Measurements from ENCODE around the gene DMWD. TPM values are rescaled to one million over a fixed set of nuclear protein-coding genes. Genes with fewer than 3 reads are reported as not detected.

Gene DMWD
- total and polyA plus RNA-seq, 2 of the 4 experiments (the other 2 are of a cell fraction) = 9.7 to 28.5 TPM

- H2AFZ ChIP-seq (replicated peaks; ENCODE audit: low read length, poor library complexity) = peak overlapping the region; percentile 94
Measured at GRCh38 chr19:45768655-45768983, 24.0 kb downstream of the DMWD start.

More at GRCh38 chr19:45768655-45768983, 24.0 kb downstream of the DMWD start:
- H2BK15ac ChIP-seq (ENCODE audit: low read depth, low read length) = no peak overlapping the region; the same call in 2 of the 3 replicates
- H3K14ac ChIP-seq (replicated peaks; ENCODE audit: low read depth, low read length) = peak overlapping the region; percentile 65
- 0% methylated on average over 13 of the region's 33 CpGs; no CpG with 5 or more reads in 1 of the 2 experiments for WGBS, 2 experiments (ENCODE audit: extremely low coverage in 2 of 2, insufficient read length in 1 of 2)
- H2BK20ac ChIP-seq (ENCODE audit: low read depth, low read length) = no peak overlapping the region
- in situ Hi-C loops (cut with MboI; ENCODE audit: low sequenced_read_pairs) (no loop called here), intact Hi-C loops (cut with micrococcal nuclease) (loop anchor here (2.0 kb wide), 1 partner anchor 76 kb away; the partner anchor contains the start of gene QPCTL), dilution Hi-C loops (cut with HindIII; ENCODE audit: low sequenced_read_pairs, unreplicated experiment) (no loop called here)
- H2BK120ac ChIP-seq (ENCODE audit: low read depth, low read length) = peak overlapping the region; percentile 63
- H3K56ac ChIP-seq (ENCODE audit: extremely low read depth, insufficient read depth, low read length) = peak overlapping the region; percentile 74
- H2AK9ac ChIP-seq (replicated peaks; ENCODE audit: low read depth, low read length, poor library complexity) = peak overlapping the region; percentile 98
- H4K20me1 ChIP-seq (ENCODE audit: insufficient read depth, low read length) = peaks cover 12% of the 10 kb centered on the region
- DNase-seq (peak; percentile 41), ATAC-seq (ENCODE audit: low read depth) (no peak)
- POLR2A ChIA-PET (ENCODE audit: unreplicated experiment) = interaction anchor here (0.8 to 1.2 kb wide), 4 partner anchors 24 to 76 kb away, joined by 3 to 6 read pairs (median 5); partner anchors contain the start of genes DMWD, QPCTL and SNRPD2
- H3K9me3 ChIP-seq (ENCODE audit: control insufficient read depth, insufficient read depth, low read length) = no peaks in the 10 kb centered on the region
- CTCF ChIA-PET = interaction anchor here (1.3 to 3.0 kb wide), 2 partner anchors 31 to 49 kb away, joined by 4 to 24 read pairs; no protein-coding TSS in a partner anchor
- peak overlapping the region; percentile 62 for H3K4me3 ChIP-seq (ENCODE audit: insufficient read depth, low read depth, low read length)
- H3K36me3 ChIP-seq (ENCODE audit: control insufficient read depth, insufficient read depth, low read length) = peaks cover 8% of the 10 kb centered on the region; the same call in 1 of the 2 replicates
- no peaks in the 10 kb centered on the region for H3K27me3 ChIP-seq (ENCODE audit: control insufficient read depth, insufficient read depth, low read length)
- no peaks in the 10 kb centered on the region; the same call in 1 of the 2 replicates for H3K9me1 ChIP-seq (ENCODE audit: insufficient read depth, low read length)
- H3K4ac ChIP-seq (ENCODE audit: low read depth, low read length) = peak overlapping the region; percentile 89
- H3K23ac ChIP-seq (ENCODE audit: low read depth, low read length) = peak overlapping the region; percentile 57
- peak overlapping the region; percentile 97 for H2BK5ac ChIP-seq (ENCODE audit: low read depth, low read length, poor library complexity, severe bottlenecking)
- peak overlapping the region; percentile 92 for H4K91ac ChIP-seq (ENCODE audit: insufficient read depth, low read depth, low read length)
- H3K9ac ChIP-seq (ENCODE audit: low read depth, low read length) = peak overlapping the region; percentile 94
- peak overlapping the region; percentile 15 to 82; a peak in 3 of 4 replicates for H4K8ac ChIP-seq (ENCODE audit: low read depth in 2 of 2, low read length in 2 of 2)
- H3K79me1 ChIP-seq (ENCODE audit: low read depth in 1 of 2, low read length in 2 of 2) = peaks cover 4 to 20% of the 10 kb centered on the region in 2 experiments; a peak in 1 of 4 replicates
- H2AK5ac ChIP-seq (ENCODE audit: low read depth, low read length) = peak overlapping the region; percentile 73
- peaks cover 22% of the 10 kb centered on the region for H3K4me1 ChIP-seq (ENCODE audit: control insufficient read depth, insufficient read depth, low read length)
- no TSS peak for BruUV-seq (replicated peaks)
- peak overlapping the region; percentile 87 for H3K4me2 ChIP-seq (ENCODE audit: low read depth, low read length)
- H3K27ac ChIP-seq (ENCODE audit: insufficient read depth, low read length) = peak overlapping the region; percentile 98
- H4K5ac ChIP-seq (ENCODE audit: low read depth, low read length) = peak overlapping the region; percentile 78
- no peak for TF ChIP-seq ELK1 (IDR thresholded peaks at IDR 0.05; ENCODE audit: borderline replicate concordance, low read depth, low read length)
- TF ChIP-seq MAZ (IDR thresholded peaks at IDR 0.05; ENCODE audit: borderline replicate concordance, low read depth, low read length) = no peak
- TF ChIP-seq, protein P1, sequence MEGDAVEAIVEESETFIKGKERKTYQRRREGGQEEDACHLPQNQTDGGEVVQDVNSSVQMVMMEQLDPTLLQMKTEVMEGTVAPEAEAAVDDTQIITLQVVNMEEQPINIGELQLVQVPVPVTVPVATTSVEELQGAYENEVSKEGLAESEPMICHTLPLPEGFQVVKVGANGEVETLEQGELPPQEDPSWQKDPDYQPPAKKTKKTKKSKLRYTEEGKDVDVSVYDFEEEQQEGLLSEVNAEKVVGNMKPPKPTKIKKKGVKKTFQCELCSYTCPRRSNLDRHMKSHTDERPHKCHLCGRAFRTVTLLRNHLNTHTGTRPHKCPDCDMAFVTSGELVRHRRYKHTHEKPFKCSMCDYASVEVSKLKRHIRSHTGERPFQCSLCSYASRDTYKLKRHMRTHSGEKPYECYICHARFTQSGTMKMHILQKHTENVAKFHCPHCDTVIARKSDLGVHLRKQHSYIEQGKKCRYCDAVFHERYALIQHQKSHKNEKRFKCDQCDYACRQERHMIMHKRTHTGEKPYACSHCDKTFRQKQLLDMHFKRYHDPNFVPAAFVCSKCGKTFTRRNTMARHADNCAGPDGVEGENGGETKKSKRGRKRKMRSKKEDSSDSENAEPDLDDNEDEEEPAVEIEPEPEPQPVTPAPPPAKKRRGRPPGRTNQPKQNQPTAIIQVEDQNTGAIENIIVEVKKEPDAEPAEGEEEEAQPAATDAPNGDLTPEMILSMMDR (conservative IDR thresholded peaks at IDR 0.05; ENCODE audit: low read depth, low read length) = no peak
- TF ChIP-seq MAFK (IDR thresholded peaks at IDR 0.05; ENCODE audit: low read depth, low read length) = no peak
- TF ChIP-seq, protein P2, sequence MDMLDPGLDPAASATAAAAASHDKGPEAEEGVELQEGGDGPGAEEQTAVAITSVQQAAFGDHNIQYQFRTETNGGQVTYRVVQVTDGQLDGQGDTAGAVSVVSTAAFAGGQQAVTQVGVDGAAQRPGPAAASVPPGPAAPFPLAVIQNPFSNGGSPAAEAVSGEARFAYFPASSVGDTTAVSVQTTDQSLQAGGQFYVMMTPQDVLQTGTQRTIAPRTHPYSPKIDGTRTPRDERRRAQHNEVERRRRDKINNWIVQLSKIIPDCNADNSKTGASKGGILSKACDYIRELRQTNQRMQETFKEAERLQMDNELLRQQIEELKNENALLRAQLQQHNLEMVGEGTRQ (IDR thresholded peaks at IDR 0.05; ENCODE audit: low read depth, low read length) = no peak
- TF ChIP-seq CHD1 (IDR thresholded peaks at IDR 0.05; ENCODE audit: low read depth, low read length) = no peak
- TF ChIP-seq MXI1 (IDR thresholded peaks at IDR 0.05; ENCODE audit: borderline replicate concordance, low read depth, low read length) = no peak
- no peak for TF ChIP-seq CEBPB (IDR thresholded peaks at IDR 0.05; ENCODE audit: low read depth, low read length)
- no peak for TF ChIP-seq FOS (IDR thresholded peaks at IDR 0.05; ENCODE audit: low read depth, low read length)
- TF ChIP-seq RAD21 (IDR thresholded peaks at IDR 0.05; ENCODE audit: low read length) = no peak
- no peak for TF ChIP-seq RCOR1 (IDR thresholded peaks at IDR 0.05; ENCODE audit: insufficient replicate concordance, low read length)
- TF ChIP-seq RFX5 (IDR thresholded peaks at IDR 0.05; ENCODE audit: low read depth, low read length) = no peak
- no peak; the same call in 1 of the 2 replicates for TF ChIP-seq POLR2A (IDR thresholded peaks at IDR 0.05; ENCODE audit: low read depth, low read length)
- no peak for TF ChIP-seq BHLHE40 (IDR thresholded peaks at IDR 0.05; ENCODE audit: low read depth, low read length)
- no peak for TF ChIP-seq SMC3 (IDR thresholded peaks at IDR 0.05; ENCODE audit: low read depth, low read length)
- TF ChIP-seq NFE2L2 (IDR thresholded peaks at IDR 0.05; ENCODE audit: low read depth, low read length) = no peak
- H3K18ac ChIP-seq (ENCODE audit: low read depth, low read length) = peak overlapping the region; percentile 72
